DND-41 (cell line): Measurements from ENCODE around the gene CACNA2D1.

ENCODE experiments used
- EZH2 ChIP-seq: IDR thresholded peaks from 3 replicates; pipeline ENCODE4 v1.6.1; 2012; ENCODE audit warnings: borderline replicate concordance, low read depth, mild to moderate bottlenecking, moderate library complexity, low read length, inconsistent platforms; ENCODE audit not compliant: severe bottlenecking
- TF ChIP-seq, protein P1 (sequence below): IDR thresholded peaks from 2 replicates; pipeline ENCODE4 v1.5.1; 2012; ENCODE audit warnings: borderline replicate concordance, low read length, moderate library complexity, mild to moderate bottlenecking; ENCODE audit not compliant: poor library complexity, severe bottlenecking; ENCODE audit errors: extremely low read depth

DNA sequence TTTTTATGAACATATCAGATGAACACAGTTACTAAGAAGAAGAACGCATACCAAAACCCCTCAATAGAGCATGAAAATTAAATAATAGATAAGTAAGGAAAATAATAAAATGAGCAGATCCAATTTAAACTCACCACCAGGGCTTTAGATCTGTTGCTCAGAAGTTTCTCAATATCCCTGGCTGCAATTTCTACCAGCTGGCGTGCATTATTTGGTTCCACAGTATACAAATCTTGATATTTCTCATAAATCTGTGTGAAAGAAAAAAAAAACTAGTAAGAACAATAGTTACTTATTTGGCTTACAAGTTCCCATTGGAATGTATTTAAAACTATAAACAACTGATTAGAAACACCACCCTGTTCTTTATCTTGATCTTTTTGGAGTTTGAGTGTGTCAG is 108.6 kb downstream of the CACNA2D1 start:
- TF ChIP-seq, protein P1, sequence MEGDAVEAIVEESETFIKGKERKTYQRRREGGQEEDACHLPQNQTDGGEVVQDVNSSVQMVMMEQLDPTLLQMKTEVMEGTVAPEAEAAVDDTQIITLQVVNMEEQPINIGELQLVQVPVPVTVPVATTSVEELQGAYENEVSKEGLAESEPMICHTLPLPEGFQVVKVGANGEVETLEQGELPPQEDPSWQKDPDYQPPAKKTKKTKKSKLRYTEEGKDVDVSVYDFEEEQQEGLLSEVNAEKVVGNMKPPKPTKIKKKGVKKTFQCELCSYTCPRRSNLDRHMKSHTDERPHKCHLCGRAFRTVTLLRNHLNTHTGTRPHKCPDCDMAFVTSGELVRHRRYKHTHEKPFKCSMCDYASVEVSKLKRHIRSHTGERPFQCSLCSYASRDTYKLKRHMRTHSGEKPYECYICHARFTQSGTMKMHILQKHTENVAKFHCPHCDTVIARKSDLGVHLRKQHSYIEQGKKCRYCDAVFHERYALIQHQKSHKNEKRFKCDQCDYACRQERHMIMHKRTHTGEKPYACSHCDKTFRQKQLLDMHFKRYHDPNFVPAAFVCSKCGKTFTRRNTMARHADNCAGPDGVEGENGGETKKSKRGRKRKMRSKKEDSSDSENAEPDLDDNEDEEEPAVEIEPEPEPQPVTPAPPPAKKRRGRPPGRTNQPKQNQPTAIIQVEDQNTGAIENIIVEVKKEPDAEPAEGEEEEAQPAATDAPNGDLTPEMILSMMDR = no peak
- no peak for TF ChIP-seq EZH2
